AG09319 (cell line): ENCODE results near the gene CPM.

Source experiments
- DNase-seq: peaks from one replicate; pipeline ENCODE4 v3.0.0-alpha.2; 2010; ENCODE audit warnings: low read depth; ENCODE audit errors: extremely low read depth
- TF ChIP-seq, protein P1 (sequence below): IDR thresholded peaks from 2 replicates; pipeline ENCODE4 v1.5.1; 2011; ENCODE audit warnings: low read depth, mild to moderate bottlenecking, inconsistent platforms, low read length, moderate library complexity

The CPM gene

DNA sequence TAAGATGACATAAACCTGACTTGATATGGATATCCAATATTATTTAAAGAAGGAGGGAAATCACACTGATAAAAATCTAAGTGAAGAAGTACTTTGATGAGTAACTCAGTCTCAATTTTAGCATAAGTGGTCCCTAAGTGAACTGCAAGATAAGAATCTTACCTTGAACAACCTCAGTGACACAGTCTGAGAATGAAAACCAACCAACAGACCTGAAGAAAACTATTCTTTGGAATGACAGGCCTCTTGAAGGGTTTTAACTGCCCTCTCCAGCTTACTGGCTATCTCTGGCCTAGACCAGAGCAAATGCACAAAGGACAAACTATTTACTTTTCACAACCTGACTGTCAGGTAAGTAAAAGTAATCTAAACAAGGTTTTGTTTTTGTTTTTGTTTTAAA lies 44.7 kb downstream of the CPM start:
- TF ChIP-seq, protein P1, sequence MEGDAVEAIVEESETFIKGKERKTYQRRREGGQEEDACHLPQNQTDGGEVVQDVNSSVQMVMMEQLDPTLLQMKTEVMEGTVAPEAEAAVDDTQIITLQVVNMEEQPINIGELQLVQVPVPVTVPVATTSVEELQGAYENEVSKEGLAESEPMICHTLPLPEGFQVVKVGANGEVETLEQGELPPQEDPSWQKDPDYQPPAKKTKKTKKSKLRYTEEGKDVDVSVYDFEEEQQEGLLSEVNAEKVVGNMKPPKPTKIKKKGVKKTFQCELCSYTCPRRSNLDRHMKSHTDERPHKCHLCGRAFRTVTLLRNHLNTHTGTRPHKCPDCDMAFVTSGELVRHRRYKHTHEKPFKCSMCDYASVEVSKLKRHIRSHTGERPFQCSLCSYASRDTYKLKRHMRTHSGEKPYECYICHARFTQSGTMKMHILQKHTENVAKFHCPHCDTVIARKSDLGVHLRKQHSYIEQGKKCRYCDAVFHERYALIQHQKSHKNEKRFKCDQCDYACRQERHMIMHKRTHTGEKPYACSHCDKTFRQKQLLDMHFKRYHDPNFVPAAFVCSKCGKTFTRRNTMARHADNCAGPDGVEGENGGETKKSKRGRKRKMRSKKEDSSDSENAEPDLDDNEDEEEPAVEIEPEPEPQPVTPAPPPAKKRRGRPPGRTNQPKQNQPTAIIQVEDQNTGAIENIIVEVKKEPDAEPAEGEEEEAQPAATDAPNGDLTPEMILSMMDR: no peak
- no peak for DNase-seq

DNA sequence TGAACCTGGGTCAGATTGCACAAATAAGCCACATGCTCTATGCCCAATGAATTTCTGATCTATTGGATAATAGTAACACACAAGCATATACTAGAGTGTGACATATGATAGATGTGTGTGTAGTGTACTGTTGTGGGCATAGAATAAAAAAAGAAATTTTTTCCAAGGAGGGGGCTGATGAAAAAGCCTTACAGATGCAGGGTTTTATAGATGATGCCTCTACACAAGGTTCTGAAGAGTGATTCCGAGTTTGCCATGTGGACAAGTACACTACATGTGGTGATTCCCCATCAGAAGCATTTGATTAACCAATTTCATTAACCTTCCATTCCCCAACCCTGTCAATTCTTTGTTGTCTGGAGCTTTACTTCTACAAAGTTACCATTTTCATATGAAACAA lies 45.3 kb downstream of the CPM start:
- TF ChIP-seq, protein P1: no peak
- DNase-seq: no peak

DNA sequence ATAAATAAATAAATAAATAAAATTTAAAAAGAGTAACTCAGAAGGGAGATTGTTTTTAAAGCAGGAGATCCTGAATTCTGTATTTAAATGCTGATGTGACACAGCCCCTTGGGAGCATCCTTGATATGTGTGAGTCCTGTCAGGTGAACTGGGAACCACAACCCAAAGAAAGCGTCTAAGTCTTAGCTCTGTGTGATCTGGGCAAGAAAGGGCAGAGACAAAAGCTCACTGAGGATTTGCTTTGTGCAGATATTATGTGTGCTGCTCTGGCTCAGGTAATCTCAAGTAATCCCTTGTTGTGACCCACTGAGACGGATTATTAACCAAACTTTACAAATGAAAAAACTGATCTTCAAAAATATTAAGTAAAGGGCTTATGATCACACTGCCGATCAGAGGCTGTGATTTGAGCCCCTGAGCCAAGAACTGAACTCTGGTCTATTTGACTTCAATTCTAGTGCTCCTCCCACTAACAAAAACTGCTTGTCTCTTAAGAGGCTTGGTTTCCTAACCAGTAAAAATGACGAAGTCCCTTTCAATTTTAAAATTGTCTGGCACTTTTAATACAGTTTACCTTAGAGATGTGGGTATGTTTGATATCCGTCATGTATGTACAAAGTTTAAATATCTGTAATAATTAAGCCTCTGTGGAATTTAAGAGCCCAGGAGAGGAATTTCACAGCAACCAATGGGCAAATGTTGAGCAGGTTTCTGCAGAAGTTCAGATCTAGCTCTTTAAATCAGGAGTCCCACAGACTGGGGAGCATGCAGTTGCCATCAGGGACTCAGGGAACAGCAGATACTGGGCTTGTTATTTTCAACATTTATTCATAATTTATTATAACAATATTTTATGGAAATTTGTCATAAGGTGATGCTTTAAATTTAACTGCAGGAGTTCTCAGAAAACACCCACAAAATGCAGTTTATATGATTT lies 46.1 kb downstream of the CPM start:
- TF ChIP-seq, protein P1: no peak
- no peak for DNase-seq

DNA sequence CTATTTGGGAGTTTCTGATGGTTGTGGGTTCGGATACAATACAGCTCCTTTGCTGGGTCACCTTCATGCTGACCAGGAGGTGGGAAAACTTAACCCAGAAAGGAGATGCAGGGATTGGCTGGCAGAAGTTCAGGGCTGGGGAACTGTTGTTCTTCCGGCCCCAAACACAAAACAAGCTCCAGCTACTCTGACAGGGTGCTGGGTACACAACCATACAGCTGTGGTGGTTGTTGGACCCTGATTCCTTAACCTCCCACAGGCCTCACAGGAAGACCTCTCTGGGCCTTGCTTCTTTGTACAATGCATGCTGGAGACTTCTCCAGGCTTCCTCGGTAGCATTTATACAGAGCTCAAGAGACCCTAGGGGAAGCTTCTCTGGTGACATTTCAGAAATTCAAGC lies 47.6 kb downstream of the CPM start:
- DNase-seq: no peak
- TF ChIP-seq, protein P1: no peak

DNA sequence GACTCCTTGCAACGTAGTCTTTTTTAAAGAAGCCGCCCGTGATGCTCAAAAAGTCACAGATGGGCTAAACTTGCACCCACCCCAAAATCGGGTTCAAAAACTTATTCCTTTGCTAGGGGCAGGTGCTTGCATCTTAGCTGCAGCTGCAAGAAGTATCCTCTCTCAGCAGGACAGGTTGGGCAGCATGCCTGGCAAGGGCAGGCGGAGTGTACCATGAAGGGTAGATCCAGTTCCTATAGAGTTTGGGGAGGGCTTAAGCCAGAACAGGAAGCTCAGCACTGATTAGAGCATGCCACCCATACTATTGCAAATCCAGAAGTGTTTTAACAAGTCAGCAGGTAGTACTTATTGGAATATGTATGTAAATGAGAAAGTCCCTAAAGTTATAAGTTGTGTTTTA lies 48.7 kb downstream of the CPM start:
- no peak for DNase-seq
- TF ChIP-seq, protein P1: no peak

DNA sequence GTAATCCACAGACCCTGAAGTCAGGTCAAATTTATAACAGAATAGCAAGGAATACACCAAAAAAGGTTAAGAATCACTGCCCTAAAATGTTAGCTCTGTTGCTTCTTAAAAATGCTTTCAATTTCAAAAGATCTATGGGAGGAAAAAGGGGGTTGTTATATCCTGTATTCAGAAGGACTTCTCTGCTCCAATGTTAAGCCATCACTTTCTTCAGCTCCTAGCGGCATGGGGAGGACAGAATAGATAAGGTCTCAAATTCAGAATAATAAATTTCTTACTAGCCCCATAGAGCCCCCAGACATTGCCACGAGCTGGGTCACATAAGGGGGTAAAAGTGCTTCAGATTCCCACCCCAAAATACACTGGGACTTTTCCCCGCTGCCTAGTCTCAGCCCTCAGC lies 49.8 kb downstream of the CPM start:
- no peak for DNase-seq
- TF ChIP-seq, protein P1: no peak

DNA sequence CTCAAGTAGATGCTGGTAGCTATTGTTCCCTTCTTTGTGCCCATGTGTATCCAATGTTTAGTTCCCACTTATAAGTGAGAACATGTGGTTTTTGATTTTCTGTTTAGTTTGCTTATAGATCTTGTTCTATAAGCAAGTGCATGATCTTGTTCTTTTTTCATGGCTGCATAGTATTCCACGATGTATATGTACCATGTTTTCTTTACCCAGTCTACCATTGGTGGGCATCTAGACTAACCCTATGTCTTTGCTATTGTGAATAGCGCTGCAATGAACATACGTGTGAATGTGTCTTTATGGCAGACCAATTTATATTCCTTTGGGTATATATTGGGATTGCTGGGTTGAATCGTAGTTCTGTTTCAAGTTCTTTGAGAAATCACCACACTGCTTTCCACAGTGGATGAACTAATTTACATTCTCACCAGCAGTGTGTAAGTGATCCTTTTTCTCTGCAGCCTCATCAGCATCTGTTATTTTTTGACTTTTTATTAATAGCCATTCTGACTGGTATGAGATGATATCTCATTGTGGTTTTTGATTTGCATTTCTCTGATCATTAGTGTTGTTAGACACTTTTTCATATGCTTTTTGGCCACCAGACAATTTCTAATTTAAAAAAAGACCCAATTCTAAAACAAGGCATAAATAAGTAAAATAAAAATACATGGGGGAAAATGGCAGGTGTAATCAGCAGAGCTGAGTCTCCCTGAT lies 50.6 kb downstream of the CPM start:
- TF ChIP-seq, protein P1: no peak
- DNase-seq: no peak
